ENCODE data around the gene SPARC.

The SPARC gene

GRCh38 chr5:151718153-151718552, 31.4 kb upstream of the SPARC start:
- Histone ChIP-seq H4K20me1 (ENCODE audit: insufficient read depth) (no peaks in the 10 kb centered on the region), H3K4me3 (IDR thresholded peaks at IDR 0.05; ENCODE audit: insufficient read depth, low read depth, low read length) (no peak overlapping the region), H3K27me3 (ENCODE audit: insufficient read depth, low read depth) (no peaks in the 10 kb centered on the region), H3K9ac (no peak overlapping the region), H3K79me2 (ENCODE audit: insufficient read depth, low read depth) (no peaks in the 10 kb centered on the region), H3K4me1 (ENCODE audit: low read depth, poor library complexity, severe bottlenecking) (peaks cover 33% of the 10 kb centered on the region), H3K36me3 (ENCODE audit: insufficient read depth) (no peaks in the 10 kb centered on the region), H3K4me2 (no peak overlapping the region), H2AFZ (ENCODE audit: low read depth) (no peak overlapping the region), H3K27ac (no peak overlapping the region)
- no peak for TF ChIP-seq CTCF (conservative IDR thresholded peaks at IDR 0.05; ENCODE audit: low read depth, low read length)

- Histone ChIP-seq H3K27me3 (ENCODE audit: insufficient read depth, low read depth) (no peaks in the 10 kb centered on the region), H2AFZ (ENCODE audit: low read depth) (no peak overlapping the region), H3K4me1 (ENCODE audit: low read depth, poor library complexity, severe bottlenecking) (peaks cover 26% of the 10 kb centered on the region), H3K4me3 (IDR thresholded peaks at IDR 0.05; ENCODE audit: insufficient read depth, low read depth, low read length) (no peak overlapping the region), H3K4me2 (no peak overlapping the region), H3K79me2 (ENCODE audit: insufficient read depth, low read depth) (no peaks in the 10 kb centered on the region), H3K27ac (no peak overlapping the region), H4K20me1 (ENCODE audit: insufficient read depth) (no peaks in the 10 kb centered on the region), H3K36me3 (ENCODE audit: insufficient read depth) (no peaks in the 10 kb centered on the region), H3K9ac (no peak overlapping the region)
- no peak for TF ChIP-seq CTCF (conservative IDR thresholded peaks at IDR 0.05; ENCODE audit: low read depth, low read length)
Measured at GRCh38 chr5:151717416-151717815, 30.7 kb upstream of the SPARC start.

- Histone ChIP-seq H3K27me3 (ENCODE audit: insufficient read depth, low read depth) (no peaks in the 10 kb centered on the region), H3K27ac (no peak overlapping the region), H3K4me2 (no peak overlapping the region), H3K4me3 (IDR thresholded peaks at IDR 0.05; ENCODE audit: insufficient read depth, low read depth, low read length) (no peak overlapping the region), H3K4me1 (ENCODE audit: low read depth, poor library complexity, severe bottlenecking) (no peaks in the 10 kb centered on the region), H2AFZ (ENCODE audit: low read depth) (no peak overlapping the region), H3K79me2 (ENCODE audit: insufficient read depth, low read depth) (no peaks in the 10 kb centered on the region), H3K36me3 (ENCODE audit: insufficient read depth) (no peaks in the 10 kb centered on the region), H4K20me1 (ENCODE audit: insufficient read depth) (no peaks in the 10 kb centered on the region), H3K9ac (no peak overlapping the region)
- no peak for TF ChIP-seq CTCF (conservative IDR thresholded peaks at IDR 0.05; ENCODE audit: low read depth, low read length)
Measured at GRCh38 chr5:151709109-151709735, 22.5 kb upstream of the SPARC start.

GRCh38 chr5:151708126-151708525, 21.4 kb upstream of the SPARC start:
- Histone ChIP-seq H4K20me1 (ENCODE audit: insufficient read depth) (no peaks in the 10 kb centered on the region), H3K27me3 (ENCODE audit: insufficient read depth, low read depth) (no peaks in the 10 kb centered on the region), H2AFZ (ENCODE audit: low read depth) (no peak overlapping the region), H3K27ac (no peak overlapping the region), H3K4me1 (ENCODE audit: low read depth, poor library complexity, severe bottlenecking) (peaks cover 9% of the 10 kb centered on the region), H3K9ac (no peak overlapping the region), H3K4me3 (IDR thresholded peaks at IDR 0.05; ENCODE audit: insufficient read depth, low read depth, low read length) (no peak overlapping the region), H3K4me2 (no peak overlapping the region), H3K79me2 (ENCODE audit: insufficient read depth, low read depth) (no peaks in the 10 kb centered on the region), H3K36me3 (ENCODE audit: insufficient read depth) (no peaks in the 10 kb centered on the region)
- TF ChIP-seq CTCF (conservative IDR thresholded peaks at IDR 0.05; ENCODE audit: low read depth, low read length): no peak

Data from KMS-11 (cell line).